HG03025 (cell line): Measurements from ENCODE around the gene ATP2A1.
"Not testable (repeated sequence)": the region's sequence is repeated elsewhere in the genome, so short reads cannot be mapped to it uniquely, and the experiment has no call there.

ENCODE experiments used
- ATAC-seq: cut with Tn5 transposase; IDR thresholded peaks from one replicate; pipeline ENCODE4 v1.9.1; 2021; ENCODE audit warnings: mild to moderate bottlenecking, moderate library complexity; ENCODE audit not compliant: unreplicated experiment, low FRiP score

The ATP2A1 gene

DNA sequence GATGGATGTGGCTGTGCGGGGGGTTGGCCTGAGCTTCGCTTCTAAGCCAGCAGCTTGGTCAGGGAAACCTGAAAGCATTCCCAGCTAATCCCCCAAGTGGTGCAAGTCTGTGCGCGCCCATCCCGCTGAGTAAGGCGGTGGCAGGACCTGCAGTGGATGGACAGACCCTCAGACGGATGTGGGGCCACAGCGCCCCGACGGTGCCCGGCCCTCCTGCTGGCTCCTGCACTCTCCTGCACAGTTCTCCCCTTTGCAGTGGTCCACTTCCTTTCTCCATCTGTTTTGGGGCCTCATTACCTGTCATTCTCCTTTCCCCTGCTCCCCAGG lies 2.3 kb downstream of the ATP2A1 start:
- no peak for ATAC-seq

DNA sequence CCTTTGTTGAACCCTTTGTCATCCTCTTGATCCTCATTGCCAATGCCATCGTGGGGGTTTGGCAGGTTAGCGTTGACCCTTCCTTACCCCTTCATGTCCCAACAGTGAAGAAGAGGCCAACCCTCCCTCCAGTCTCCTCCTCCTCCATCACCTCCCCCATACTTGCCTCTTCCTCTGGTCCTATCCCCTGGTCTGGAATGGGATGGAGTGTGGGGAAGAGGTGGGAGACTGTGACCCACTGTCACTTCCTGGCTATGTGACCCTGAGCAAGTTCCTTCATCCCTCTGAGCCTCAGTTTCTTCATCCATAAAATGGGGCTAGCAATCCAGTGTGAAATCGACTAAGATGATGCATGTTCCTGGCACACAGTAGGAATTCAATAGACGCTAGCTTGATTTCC lies 2.7 kb downstream of the ATP2A1 start:
- ATAC-seq, result no peak

DNA sequence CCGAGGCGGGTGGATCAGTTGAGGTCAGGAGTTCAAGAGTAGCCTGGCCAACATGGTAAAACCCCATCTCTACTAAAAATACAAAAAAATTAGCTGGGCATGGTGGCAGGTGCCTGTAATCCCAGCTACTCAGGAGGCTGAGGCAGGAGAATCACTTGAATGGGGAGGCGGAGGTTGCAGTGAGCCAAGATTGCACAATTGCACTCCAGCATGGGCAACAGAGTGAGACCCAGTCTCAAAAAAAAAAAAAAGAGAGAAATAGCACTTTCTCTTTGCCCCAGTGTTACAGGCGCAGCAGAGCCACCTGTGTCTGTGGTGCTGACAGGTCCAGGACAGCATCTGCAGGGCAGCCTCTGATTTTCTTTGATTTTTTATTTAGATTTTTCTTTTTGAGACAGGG lies 3.3 kb downstream of the ATP2A1 start:
- not testable (repeated sequence) for ATAC-seq

DNA sequence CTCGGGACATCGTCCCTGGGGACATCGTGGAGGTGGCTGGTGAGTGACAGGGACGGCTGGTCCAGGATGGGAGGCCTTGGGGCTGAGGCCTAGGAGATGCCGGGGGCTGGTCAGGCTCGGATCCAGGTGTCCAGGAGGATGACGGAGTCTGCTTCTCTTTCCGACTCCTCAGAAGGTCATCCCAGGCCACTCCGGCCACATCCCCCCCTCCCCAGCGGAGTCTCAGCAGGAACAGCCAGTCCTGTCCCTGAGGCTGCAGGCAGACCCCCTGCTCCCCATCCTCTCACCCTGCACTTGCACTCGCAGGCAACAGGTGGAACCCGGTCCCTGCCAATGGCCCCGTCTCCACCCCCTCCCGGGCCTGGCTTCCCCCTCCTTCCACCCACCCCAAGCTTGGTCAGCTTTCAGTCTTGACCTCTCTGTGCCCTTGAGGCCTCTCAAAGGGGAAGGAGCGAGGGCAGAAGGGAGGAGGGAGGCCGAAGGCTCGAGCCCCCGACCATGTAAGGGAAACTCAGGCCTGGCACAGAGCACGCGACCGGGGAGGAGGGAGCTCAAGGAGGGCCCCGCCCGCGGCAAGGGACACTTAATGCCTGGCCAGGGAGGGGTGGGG lies 4.4 kb downstream of the ATP2A1 start:
- no peak for ATAC-seq

DNA sequence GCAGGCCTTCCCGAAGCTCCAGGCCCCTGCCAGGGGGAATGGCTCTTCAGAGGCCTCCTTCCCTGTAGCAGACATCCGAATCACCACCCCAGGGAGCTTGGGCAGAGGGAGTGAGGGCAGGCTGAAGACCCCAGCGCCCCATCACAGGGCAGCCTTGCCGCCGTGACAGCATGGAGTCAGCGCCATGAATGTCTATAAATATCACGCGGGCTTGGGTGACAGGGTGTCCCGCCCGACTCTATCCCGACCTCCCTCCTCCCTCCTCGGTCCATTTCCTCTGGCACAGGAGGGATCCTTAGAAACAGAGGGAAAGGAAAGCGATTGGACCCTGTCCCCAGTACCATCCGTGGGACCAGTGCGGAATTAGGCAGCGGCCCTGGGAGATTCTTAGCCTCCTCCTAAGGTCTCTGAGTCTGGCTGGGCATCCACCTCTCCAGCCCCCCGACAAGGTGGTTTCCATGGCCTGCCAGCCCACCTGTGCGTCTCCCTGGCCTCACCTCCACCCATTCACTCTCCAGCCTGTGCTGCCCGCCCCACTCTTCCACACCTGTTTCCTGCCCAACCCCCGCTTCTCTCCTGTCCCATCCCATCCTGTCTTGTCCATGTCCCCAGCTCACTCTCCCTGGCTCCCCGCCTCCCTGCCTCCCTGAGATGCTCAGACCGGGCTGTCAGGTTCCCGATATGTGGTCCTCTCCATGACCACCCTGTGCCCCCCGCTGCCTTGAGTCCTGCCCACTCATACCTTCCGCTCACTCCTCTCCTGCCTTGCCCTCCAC lies 5.1 kb downstream of the ATP2A1 start:
- no peak for ATAC-seq

DNA sequence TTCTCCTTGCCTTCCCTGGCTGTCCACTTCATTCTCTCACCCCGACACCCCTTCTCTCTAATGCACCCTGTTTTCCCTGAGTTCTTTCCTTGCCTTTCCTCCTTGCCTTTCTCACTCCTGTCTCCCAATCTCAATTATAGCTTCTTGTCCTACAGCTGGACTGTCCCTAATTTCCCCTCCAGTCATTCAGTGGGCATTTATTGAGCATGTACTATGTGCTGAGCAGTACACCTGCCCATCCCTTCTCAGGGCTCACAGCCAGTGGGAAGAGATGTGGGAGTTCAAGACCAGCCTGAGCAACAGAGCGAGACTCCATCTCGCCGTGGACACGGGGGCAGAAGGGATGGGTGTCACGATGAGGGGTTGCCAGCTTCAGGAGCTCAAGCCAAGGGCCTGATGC lies 5.8 kb downstream of the ATP2A1 start:
- ATAC-seq, result no peak

DNA sequence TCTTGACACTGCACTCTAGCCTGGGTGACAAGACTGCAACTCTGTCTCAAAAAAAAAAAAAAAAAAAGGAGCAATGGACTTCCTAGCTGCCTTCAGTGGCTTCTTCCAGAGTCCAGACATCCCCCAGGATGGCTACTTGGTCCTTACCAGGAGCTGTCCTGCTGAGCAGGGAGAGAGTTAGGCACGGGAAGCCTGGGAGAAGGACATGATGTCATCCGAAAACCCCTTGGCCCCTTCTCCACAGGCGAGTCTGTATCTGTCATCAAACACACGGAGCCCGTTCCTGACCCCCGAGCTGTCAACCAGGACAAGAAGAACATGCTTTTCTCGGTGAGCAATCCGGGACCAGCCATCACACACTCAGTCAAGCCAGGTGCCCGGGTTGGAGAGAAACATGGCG lies 8.7 kb downstream of the ATP2A1 start:
- no peak for ATAC-seq

DNA sequence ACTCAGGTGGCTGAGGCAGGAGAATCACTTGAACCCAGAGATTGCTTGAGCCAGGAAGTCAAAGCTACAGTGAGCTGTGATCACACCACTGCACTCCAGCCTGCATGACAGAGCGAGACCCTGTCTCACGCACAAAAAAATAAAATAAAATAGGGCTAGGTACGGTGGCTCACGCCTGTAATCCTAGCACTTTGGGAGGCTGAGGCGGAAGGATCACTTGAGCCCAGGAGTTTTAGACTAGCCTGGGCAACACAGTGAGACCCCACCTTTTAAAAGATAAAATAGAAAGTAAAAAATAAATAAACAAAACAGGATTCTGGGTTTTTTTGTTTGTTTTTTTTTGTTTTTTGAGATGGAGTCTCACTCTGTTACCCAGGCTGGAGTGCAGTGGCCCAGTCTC lies 12.1 kb downstream of the ATP2A1 start:
- not testable (repeated sequence) for ATAC-seq

DNA sequence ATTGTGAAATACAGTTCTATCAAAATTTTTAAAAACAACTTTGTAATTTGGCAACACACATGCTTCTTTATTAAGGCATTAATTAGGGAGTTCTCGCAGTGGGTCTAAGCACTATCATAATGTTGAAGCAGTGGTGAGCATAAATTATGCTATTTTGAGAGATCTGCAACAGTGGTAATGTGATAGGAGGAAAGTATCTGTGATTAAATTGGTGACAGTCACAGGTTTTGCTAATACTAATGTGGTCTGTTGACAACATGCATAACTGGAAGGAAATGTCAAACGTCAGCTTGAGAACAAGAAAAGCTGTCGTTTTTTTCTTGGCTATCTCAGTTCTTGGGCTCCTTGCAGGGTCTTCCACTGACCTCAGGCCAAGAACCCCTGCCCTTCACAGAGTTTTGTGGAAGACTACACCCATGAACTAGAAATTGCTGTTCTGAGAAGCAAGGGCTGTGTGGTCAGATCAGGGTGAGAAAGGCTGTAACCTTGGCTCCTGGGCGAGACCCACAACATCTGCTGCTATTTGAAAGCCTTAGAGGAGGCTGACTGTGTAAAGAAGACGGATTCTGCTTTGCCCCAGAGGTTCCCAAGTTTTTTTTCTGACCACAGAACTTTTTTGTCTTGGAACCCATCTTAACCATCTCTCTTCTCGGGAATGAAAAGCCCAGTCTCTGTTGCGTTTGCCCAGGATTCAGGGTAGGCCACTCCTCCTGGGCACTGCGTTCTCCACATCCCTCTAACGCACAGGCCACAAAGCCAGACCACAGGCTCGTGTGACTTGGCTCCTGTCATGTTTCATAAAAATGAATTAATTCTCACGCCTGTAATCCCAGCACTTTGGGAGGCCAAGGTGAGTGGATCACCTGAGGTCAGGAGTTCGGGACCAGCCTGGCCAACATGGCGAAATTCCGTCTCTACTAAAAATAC lies 13.9 kb downstream of the ATP2A1 start:
- ATAC-seq, result no peak

DNA sequence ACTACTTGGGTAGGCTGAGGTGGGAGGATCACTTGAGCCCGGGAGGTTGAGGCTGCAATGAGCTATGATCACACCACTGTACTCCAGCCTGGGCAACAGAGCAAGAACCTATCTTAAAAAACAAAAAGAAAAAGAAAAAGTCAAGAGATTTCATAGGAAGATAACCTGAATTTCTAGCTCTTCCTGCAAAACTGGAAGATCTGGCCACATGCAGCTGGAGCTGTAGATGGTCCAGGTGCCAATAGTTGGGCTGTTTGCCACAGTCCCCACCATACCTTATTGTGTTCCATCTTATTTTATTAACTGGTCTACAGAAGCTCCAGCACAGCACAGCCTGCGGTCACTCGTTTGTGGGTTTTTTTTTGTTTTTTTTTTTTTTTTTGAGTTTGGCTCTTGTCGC lies 15.0 kb downstream of the ATP2A1 start:
- ATAC-seq, result no peak

DNA sequence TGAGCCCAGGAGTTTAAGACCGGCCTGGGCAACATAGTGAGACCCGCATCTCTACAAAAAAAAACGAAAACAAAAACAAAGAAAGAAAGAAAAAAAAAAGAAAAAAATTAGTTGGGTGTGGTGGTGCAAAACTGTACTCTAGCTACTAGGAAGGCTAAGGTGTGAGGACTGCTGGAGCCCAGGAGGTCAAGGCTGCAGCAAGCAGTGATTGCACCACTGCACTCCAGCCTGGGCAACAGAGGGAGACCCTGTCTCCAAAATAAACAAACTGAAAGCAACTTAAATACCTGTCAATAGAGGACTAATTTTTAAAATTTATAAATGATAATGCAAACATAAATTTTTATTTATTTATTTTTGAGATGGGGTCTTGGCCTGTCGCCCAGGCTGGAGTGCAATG lies 17.3 kb downstream of the ATP2A1 start:
- no peak for ATAC-seq

DNA sequence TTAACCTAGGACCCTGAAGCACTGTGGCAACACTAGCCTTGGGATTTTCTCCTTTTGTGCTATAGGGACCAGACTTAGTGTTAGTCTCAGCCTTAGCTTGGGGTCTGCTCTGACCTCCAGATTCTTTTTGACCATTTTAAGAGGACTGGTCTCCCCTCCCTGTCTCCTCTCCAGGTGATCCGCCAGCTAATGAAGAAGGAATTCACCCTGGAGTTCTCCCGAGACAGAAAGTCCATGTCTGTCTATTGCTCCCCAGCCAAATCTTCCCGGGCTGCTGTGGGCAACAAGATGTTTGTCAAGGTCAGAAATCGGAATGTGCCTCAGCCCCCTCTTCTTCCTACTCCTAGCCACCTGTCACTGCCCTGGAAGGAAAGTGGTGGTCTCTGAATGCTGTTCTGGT lies 19.5 kb downstream of the ATP2A1 start:
- ATAC-seq, result no peak

DNA sequence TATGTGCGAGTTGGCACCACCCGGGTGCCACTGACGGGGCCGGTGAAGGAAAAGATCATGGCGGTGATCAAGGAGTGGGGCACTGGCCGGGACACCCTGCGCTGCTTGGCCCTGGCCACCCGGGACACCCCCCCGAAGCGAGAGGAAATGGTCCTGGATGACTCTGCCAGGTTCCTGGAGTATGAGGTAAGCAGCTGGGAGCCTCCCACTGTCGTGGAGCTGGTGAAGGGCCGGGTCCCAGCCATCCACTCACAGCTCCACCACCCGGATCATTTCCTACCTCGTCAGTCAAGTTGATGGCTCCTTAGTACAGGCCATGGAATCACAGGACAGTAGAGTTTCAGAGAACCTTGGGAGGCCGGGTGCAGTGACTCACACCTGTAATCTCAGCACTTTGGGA lies 20.0 kb downstream of the ATP2A1 start:
- no peak for ATAC-seq

DNA sequence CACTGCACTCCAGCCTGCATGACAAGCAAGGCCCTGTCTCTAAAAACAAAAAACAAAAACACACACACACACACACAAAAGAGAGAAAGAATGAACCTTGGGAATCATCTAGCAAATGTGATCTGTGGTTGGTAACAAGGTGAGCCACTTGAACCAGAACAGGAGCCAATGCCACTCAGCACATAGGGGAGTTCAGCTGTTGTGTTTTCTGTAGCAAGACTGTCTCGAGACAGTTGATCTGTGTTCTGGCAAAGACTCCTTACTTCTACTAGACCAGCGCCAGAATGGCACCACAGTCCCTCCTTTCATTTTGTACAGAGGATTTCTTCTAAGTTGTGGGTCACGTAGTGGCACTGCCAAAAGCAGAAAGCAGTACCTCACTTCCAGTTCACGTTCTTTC lies 20.7 kb downstream of the ATP2A1 start:
- ATAC-seq, result no peak

DNA sequence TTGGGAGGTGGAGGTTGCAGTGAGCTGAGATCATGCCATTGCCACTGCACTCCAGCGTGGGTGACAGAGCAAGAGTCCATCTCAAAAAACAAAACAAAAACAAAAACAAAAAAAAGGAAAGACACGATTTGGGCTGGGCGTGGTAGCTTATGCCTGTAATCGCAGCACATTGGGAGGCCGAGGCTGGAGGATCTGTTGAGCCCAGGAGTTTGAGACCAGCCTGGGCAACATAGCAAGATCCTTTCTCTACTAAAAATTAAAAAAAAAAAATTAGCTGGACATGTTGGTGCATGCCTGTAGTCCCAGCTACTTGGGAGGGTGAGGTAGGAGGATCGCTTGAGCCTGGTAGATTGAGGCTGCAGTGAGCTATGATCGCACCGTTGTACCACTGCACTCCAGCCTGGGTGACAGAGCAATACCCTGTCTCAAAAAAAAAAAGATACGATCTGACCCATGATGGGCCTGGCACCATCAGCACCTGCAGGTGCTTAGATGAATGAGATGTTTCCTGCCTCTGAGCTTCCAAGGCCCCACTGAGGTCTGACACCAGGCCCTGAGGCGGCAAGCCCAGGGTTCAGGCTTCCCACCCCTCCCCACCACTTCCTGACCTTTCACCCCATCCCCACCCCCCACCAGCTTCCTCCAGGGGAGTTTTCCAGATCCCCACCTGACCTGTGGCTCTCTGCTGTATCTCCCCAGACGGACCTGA lies 21.7 kb downstream of the ATP2A1 start:
- ATAC-seq, result no peak

DNA sequence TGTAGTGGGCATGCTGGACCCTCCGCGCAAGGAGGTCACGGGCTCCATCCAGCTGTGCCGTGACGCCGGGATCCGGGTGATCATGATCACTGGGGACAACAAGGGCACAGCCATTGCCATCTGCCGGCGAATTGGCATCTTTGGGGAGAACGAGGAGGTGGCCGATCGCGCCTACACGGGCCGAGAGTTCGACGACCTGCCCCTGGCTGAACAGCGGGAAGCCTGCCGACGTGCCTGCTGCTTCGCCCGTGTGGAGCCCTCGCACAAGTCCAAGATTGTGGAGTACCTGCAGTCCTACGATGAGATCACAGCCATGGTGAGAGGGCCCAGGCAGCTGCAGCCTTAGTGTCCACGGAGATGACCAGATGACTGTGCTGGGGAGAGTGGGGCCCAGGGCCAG lies 22.3 kb downstream of the ATP2A1 start:
- ATAC-seq, result no peak

DNA sequence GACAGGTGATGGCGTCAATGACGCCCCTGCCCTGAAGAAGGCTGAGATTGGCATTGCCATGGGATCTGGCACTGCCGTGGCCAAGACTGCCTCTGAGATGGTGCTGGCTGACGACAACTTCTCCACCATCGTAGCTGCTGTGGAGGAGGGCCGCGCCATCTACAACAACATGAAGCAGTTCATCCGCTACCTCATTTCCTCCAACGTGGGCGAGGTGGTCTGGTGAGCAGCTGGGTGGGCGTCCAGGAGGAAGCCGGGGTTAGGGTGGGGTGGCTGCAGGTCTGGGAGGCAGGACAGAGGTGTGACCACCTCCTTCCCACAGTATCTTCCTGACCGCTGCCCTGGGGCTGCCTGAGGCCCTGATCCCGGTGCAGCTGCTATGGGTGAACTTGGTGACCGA lies 23.6 kb downstream of the ATP2A1 start:
- no peak for ATAC-seq

DNA sequence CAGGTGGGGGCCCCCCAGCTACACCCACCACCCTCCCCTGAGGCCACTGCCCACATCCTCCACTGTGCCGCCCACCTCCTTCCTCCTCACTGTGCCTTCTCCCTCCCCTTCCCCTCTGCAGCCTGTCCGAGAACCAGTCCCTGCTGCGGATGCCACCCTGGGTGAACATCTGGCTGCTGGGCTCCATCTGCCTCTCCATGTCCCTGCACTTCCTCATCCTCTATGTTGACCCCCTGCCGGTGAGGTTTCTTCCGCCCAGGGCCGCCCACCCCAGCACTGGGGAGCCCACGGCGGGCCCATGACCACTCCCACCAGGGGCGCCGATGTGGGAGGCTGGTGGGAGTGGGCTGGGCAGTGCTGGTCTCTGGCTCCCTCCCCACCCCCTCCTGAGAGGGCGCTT lies 24.6 kb downstream of the ATP2A1 start:
- no peak for ATAC-seq

DNA sequence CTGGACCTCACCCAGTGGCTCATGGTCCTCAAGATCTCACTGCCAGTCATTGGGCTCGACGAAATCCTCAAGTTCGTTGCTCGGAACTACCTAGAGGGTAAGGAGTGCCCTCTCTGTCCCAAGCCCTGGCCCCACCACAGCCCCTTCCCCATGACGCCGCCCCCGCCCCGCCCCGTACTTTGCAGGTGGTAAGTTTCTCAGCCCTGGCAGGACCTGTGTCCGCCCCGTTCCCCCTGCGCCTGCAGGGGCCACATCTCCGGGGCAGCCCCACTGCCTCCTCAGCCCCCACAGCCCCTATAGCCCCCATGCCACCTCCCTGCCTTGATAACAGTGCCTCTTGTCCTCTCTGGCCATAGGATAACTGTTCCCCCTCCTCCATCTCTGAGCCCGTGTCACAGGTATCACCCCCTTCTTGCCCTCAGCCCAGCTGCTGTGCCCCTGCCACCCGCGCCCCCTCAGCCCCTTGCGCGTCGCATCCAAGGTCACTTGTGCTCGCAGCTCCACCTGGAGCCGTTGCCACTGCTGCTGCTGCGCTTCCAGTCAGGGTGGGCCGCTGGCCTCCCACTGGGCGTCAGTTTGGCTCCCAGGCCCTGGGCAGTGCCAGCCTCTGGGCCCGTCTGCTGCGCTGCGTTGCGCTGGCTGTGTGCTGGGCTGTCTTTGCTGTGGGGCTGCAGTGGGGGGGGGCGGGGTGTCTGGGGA lies 25.2 kb downstream of the ATP2A1 start:
- ATAC-seq, result no peak

DNA sequence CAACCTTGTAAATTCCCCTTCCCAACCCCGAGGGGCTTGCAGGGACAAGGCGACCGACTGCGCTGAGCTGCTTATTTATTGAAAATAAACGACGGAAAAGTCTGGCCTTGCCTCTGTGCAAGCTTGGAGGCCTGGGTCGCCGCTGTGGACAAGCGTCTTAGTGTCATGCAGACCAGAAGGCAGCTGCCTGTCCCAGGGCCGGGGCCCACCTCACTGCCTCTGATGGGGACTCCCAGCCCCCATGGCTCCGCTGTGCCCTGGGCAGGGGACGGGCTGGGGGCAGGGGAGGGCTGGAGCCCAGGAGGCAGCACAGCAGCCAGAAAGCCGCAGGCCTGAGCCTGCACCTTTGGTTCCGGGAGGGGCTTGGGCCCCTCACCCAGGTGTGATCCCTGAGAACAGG lies 26.1 kb downstream of the ATP2A1 start:
- ATAC-seq, result no peak
